HG03439 (cell line): ENCODE measurements around the gene CAVIN1.
"Not testable (repeated sequence)": the region's sequence is repeated elsewhere in the genome, so short reads cannot be mapped to it uniquely, and the experiment has no call there.

Experiments
- ATAC-seq: cut with Tn5 transposase; IDR thresholded peaks from one replicate; pipeline ENCODE4 v1.9.1; 2021; ENCODE audit warnings: mild to moderate bottlenecking, moderate library complexity; ENCODE audit not compliant: unreplicated experiment

Gene CAVIN1

DNA sequence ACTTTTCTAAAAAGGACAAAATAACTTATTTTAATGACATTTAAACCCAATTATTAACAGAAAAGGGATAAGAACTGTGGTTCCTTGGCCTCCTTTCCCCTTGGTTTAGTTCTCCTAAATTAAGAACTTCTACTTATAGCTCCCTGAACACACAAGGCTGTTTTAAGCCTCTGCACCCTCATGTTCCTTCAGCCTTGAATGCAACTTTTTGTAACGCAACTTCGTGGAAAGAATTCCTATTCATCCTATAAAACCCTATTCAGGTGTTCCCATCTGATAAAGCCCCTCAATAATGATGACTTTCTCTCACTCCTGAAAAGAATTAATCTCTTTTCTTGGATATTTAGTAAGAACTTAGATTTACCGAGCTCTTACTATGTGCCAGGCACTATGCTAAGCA, 41.2 kb downstream of the CAVIN1 start:
- no peak for ATAC-seq

DNA sequence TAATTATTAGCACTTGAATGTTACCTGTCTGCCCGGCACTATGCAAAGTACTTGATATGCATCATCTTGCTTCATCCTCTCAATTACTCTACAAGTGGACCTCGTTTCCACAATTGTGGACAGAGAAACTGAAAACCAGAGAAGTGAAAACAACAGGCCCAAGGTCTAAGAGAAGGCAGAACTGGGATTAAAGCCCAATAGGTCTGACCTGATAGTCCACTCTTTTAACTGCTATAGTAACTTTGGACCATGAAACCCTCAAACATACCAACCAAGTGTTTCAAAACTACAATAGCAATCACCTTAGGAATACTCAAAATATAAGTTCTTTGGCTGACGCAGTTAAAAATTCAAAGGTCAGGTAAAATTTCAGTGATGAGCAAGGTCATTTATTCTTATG, 42.1 kb downstream of the CAVIN1 start:
- no peak for ATAC-seq

DNA sequence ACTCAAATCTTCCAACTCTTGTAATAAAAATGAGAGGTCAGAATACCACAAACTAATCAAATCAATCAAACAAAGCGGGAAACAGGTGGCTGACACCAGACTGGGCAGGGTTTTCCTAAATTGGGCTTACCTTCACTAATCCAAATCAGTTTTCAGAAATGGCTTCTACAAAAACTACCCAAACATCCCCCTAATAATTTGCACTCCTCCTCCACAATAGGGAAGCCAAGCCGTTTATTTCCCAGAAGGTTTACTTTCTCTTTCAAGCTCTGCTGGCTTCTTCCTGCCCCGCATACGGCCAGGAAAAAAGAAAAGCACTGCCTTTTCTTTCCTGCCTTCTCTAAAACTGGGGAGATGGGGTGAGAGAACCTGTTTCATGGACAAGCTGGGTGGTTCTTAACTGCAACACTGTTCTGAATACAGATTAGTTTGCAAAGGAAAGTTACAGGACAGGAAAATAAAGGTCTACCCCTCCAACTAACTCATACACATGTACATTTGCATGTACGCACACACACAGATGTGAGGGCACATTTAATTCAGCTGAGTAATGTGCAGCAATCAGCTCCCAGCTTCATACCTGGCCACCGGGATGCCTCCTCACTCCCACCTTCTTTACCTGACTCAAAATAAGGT, 44.0 kb downstream of the CAVIN1 start:
- ATAC-seq = no peak

DNA sequence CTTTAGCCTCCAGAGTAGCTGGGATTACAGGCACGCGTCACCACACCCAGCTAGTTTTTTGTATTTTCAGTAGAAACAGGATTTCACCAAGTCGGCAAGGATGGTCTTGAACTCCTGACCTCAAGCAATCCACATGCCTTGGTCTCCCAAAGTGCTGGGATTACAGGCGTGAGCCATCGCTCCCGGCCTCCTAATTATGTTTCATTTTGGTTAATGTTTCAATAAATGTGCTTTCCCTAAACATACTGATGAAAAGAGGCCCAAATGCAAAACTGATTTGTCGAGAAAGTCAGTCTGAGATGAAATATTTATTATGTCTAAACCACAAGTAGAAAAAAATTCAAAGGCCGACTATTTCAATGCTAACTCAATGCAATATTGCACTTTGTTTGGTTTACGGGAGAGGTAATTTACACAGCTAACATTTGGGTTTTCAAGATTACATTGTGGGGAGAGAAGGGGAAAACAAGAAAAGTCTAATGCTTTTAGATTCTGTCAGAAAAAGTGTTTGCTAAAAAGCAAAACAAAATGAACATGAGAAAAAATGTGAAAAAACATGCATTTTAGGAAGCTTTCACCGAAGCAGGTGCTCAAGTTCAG, 44.6 kb downstream of the CAVIN1 start:
- no peak for ATAC-seq

DNA sequence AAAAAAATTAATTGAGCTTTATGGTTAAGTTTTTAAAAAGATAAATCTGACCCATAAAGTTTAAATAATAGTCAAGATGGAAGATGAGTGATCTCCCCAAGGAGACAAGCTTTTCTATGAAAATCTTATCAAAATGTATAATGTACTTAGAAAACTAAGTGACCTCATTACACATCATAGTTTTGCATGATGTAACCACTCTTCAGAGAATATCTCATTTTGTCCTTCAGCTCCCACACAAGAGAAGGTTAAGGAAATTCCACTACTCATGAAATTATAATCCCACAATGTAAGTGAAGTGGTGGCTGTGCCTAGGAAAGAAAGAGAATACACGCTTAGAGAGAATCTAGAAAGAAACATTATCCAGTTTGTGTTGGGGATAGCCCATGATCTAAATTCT, 49.2 kb downstream of the CAVIN1 start:
- ATAC-seq = no peak

DNA sequence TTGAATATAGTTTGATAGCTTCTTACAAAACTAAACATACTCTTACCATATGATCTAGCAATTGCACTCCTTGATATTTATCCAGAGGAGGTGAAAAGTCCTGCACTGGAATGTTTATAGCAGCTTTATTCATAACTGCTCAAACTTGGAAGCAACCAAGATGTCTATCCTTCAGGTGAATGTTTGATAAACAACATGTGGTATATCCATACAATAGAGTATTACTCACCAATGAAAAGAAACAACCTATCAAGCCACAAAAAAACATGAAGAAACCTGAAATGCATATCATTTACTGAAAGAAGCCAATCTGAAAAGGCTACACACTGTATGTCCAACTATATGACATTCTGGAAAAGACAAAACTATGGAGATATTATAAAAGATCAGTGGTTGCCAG, 50.9 kb downstream of the CAVIN1 start:
- ATAC-seq = no peak

DNA sequence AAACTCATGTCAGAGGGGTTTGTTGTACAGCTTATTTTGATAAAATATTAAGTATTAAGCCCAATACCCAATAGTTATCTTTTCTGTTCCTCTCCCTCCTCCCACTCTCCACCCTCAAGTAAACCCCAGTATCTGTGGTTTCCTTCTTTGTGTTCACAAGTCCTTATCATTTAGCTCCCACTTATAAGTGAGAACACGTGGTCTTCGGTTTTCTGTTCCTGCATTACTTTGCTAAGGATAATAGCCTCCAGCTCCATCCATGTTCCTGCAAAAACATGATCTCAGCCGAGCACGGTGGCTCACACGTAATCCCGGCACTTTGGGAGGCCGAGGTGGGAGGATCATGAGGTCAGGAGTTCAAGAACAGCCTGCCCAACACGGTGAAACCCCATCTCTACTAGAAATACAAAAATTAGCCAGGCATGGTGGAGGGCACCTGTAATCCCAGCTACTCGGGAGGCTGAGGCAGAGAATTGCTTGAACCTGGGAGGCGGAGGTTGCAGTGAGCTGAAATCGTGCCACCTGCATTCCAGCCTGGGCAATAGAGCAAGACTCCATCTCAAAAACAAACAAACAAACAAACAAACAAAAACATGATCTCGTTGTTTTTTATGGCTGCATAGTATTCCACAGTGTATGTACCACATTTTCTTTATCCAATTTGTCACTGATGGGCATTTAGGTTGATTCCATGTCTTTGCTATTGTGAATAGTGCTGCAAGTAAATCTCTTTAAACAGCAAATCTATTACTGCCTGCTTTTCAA, 54.1 kb downstream of the CAVIN1 start:
- not testable (repeated sequence) for ATAC-seq

DNA sequence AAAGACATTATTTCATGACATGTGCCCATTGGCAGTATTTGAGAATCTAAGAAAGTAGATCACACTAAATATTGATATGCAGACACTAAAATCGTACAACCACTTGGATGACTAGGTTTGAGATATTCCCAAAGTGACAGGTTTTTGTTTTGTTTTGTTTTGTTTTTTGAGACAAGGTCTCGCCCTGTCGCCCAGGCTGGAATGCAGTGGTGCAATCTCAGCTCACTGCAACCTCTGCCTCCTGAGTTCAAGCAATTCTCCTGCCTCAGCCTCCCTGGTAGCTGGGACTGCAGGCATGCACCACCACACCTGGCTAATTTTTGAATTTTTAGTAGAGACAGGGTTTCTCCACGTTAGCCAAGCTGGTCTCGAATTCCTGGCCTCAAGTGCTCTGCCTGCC, 54.7 kb downstream of the CAVIN1 start:
- not testable (repeated sequence) for ATAC-seq

DNA sequence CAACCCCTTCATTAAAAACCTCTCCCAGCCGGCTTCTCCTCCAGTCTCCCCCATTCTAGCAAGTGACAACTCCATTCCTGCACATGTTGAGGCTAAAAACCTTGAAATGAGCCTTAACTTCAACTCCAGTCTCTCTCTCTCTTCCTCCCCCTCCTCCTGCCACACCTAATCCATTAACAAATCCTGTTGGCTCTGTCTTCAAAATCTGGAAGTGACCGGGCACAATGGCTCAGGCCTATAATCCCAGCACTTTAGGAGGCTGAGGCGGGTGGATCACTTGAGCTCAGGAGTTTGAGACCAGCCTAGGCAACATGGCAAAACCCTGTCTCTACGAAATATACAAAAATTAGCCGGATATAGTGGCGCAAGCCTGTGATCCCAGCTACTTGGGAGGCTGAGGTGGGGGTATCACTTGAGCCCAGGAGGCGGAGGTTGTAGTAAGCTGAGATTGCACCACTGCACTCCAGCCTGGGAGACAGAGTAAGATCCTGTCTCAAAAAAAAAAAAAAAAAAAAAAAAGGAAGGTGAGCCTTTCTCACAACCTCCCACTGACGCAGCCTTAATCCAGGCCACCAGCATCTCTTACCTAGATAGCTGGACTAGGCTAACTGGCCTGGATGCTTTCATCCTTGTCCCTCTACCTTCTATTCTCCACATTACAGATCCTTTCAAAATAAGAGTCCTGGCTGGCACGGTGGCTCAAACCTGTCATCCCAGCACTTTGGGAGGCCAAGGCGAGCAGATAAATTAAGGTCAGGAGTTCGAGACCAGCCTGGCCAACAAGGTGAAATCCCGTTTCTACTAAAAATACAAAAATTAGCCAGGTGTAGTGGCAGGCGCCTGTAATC, 56.7 kb downstream of the CAVIN1 start:
- ATAC-seq = not testable (repeated sequence)

DNA sequence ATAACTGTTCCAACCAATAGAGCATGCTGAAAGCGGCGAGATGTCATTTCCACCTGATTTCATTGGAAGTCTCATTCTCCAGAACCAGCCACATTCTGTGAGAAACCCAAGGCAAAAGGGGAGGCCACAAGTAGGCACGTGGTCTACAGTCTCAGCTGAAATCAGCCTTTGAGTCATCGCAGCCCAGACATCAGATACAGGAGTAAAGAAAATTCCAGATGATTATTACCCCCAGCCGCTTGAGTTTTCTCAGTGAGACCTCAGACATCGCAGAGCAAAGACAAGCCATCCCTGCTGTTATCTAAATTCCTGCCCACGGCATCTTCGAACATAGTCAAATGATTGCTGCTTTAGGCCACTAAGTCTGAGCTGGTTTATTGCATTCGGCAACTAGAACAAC, 57.9 kb downstream of the CAVIN1 start:
- no peak for ATAC-seq

DNA sequence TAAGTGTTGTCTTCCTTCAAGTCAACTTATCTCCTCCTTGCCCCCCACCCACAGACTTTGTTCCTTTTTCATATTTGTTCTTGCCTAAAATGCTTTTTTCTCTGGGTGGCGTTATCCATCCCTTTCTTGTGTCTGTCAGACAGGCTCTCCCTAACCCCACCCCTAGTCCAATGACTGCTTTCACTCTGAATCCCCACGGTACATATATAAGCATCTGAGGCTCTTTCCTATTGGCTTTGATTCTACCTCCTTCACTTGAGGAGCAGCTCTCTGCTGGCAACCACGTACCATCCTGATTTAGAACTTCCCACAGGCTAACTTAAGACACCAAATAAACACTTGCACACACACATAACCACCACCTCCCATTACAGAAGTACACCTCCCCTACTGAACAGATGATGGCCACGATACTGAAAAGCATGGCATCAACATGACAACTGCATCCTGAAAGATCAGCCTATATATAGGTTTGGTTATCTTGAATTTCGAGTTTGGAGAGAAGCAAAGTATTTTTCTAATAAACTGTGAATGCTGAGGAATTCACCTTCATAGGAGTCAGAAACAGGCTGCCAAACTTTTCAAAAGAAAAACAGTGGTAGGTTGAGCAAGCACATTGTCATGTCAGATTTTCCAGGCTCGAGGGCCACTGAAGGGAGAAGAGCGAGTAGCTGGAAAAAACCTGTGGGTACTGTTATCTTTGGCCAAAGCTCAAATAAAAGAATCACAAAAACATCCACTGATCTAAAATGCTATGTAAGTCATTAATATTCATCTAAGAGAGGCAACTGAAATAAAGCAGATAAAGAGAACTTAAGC, 59.1 kb downstream of the CAVIN1 start:
- ATAC-seq = no peak

DNA sequence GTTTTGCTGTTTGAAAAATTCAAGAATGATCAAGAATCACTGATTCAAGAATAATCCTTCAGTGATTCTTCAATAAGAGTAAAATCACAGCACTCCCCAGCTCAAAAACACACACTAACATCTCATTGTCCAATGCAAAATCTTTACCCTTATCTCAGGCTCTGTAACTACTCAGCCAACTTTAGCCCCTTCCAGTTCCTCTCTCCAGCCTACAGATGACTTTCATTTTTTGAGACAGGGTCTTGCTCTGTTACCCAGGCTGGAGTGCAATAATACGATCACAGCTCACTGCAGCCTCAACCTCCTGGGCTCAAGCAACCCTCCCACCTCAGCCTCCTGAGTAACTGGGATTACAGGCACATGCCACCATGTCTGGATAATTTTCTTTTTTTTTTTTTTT, 59.8 kb downstream of the CAVIN1 start:
- no peak for ATAC-seq

DNA sequence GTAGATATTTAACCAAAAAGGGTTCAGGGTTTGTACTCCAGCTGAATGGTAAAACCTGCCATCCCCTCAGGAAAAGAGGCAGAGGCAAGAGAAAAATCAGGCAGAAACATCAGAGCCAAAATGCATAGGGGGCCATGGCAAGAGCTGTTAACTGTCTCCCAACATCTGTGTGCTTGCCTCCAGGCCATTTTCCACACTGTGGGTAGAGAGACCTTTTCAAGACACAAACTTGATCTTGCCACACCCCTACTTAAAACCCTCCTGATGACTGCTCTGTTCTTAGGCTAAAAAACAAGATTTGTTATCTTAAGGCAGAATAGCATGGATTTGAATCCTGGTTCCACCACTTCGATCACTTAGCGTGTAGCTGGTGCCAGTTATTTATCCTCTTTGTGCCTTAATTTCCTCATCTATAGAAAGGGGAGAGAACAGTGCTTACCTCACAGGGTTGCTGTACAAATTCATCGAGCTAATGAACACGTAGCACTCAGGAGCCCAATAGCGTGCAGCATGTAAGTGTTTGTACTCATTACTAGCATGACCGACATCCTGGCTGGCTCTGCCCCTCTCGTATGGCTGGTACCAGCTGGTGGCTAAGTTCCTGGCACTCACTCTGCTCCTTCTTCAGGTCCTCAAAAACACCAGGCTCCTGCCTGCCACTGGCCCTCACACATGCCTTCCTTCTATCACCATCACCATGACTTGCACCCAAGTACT, 60.7 kb downstream of the CAVIN1 start:
- no peak for ATAC-seq

DNA sequence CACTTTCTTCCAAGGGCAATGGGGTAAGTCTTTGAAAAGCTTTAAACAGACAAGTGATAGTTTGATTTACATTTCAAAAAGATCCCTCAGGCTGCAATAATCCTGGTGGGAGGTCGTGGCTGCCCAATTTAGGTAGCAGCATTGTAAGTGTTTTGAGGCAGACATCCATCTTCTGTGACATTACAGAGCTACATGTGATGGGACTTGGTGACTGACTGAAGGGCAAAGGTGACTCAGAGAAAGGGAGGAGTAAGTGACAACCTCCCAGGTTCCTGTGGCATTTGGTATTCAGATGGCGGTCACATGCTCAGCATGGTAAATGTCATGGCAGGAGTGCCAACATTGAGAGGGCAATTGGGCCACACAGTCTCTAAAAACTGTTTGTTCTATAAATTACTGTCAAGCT, 61.3 kb downstream of the CAVIN1 start:
- no peak for ATAC-seq

DNA sequence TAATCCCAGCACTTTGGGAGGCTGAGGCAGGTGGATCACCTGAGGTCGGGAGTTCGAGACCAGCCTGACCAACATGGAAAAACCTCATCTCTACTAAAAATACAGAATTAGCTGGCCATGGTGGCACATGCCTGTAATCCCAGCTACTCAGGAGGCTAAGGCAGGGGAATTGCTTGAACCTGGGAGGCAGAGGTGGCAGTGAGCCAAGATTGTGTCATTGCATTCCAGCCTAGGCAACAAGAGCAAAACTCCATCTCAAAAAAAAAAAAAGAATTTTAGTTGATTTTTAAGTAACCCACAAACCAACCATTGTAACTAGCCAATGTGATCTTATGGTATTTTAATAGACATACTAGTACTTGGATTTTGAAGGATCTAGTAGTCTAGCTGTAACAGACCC, 62.7 kb downstream of the CAVIN1 start:
- not testable (repeated sequence) for ATAC-seq

DNA sequence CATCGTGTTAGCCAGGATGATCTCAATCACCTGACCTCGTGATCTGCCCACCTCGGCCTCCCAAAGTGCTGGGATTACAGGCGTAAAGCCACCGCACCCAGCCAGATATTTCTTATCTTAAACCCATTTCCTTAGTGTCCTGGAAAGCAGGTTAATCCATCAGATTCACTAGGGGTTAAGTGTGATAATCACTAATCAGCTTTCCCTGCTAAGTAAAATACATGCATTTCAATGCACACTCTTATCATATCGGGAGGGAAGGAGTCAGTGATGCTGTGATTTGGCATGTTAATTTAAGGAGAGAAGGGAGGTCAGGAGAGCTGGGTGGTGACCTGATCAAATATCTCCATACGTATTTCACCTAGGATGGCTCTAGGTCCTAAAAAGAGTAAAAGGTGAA, 63.9 kb downstream of the CAVIN1 start:
- no peak for ATAC-seq

DNA sequence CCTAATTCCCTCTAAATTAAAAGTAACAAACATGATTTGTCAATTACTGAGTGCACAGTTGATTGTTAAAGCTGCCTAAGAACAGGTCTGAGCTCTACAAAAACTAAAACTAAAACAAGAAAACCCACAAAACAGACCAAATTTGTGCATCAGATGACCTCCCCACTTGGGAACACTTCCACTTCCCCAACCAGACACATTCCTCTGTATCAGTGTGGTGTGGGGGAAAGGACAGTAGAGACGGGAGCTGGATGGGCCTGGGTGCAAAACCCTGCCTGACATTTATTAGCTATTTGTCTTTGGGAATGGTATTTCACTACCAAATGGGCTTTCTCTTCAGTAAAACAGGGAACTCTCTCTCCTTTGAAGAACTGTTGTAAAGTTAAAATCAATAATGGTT, 64.6 kb downstream of the CAVIN1 start:
- no peak for ATAC-seq

DNA sequence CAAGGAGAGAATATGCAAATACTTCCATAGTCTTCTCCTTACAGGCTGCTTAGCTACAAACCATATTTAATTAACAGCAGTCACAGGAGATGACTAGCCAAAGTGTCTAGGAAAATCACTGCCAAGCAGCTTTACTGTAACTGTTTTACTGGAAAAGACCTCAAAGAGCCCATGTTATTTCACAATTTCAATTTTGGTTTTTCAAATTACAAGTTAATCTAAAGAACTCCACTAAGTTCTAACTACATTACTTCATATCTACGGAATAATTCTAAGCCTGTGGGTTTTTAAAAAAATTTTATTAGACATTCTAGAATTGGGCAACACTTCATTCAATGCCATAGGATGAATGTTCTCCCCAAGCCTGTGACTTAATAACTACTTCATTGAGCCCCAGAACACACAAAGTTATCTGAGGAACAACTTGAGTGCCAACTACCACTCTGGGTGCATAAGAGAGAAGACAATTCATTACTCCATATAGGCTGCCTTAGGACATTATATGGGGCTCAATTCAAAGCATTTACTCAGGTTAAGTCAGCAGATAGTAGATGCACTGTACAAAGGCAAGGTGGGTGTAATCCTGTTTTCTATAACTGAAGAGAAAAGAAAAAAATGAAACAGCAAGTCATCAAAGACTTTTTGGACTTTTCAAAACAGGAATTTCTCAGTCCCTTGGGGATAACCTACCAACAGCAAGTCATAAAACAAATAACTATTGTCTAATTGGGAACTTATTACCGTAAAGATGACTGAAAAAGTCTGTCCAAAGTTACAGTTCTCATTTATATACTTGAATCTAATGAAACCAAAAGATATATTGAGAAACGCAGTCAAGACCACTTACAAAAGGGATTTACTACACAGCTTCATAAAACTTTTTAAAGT, 67.9 kb downstream of the CAVIN1 start:
- no peak for ATAC-seq
